ENCODE results near the gene PTF1A.

PTF1A gene

DNA sequence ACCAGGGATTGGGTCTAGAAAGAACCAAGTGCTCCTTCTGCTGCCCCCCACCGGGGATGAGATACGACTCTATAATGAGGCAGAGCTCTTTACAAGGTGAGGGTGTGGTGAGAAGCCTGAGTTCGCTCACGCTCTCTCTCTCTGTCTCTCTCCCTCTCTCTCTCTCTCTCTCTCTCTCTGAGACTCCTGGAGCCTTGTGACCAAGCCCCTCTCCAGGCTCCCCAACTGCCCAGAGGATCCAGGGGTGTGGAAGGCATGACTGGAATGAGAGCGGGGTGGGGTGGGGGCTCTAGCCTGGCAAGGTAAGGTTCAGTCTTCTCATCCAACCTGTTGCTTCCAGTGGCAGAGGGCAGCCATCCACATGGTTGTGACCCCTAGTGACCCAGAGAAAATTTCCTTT lies 3.1 kb upstream of the PTF1A start:
- DNase-seq = no peak

DNA sequence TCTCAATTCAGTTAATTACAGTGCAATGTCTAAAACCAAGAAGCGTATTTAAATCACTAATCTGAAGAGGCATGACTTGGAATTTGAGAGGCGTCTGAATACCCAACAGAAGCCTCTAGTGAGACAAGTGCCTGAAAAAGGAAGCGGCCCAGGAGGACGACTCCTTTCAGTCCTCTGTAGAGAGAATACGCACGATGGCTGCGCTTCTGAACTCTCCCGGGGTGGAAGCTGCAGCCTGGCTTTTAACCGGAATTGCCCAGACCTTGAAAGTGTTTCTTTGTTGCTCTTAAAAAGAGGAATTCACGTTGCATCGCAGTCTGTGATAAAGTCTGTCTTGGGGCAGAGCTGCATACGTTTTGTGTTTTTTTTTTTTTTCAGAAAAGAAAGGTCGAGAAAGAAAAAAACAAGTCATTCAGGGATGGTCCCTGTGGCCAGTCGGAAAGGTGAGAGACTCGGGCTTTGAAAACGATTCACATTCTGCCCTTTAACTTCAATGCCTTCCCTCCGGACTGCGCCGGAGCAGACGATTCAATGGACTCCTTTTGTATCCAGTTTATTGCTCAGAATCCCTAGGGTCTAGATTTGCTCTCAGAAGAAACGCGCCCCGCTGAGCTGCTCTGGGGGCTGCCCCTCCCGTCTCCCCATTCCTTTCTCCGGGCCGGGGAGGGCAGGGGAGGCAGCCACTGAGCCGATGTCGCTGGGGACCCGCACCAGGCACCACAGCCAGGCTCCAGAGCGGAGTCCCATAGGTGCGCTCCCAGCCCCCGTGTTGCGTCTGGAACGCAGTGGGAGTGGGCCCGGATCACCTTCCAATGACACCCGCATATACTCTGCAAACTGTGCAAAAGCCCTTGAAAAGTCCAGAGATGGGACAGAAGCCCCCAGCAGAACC lies 994 bp upstream of the PTF1A start:
- DNase-seq = no peak

DNA sequence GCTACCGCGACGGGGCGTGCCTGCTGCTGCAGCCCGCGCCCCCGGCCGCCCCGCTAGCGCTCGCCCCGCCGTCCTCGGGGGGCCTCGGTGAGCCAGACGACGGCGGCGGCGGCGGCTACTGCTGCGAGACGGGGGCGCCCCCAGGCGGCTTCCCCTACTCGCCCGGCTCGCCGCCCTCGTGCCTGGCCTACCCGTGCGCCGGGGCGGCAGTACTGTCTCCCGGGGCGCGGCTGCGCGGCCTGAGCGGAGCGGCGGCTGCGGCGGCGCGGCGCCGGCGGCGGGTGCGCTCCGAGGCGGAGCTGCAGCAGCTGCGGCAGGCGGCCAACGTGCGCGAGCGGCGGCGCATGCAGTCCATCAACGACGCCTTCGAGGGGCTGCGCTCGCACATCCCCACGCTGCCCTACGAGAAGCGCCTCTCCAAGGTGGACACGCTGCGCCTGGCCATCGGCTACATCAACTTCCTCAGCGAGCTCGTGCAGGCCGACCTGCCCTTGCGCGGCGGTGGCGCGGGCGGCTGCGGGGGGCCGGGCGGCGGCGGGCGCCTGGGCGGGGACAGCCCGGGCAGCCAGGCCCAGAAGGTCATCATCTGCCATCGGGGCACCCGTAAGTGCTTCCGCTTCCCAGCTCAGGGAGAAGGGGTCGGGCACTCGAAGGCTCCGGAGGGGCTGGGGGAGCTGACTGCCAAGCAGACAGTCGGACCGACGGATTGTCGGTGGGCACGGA lies 761 bp downstream of the PTF1A start:
- no peak for DNase-seq

DNA sequence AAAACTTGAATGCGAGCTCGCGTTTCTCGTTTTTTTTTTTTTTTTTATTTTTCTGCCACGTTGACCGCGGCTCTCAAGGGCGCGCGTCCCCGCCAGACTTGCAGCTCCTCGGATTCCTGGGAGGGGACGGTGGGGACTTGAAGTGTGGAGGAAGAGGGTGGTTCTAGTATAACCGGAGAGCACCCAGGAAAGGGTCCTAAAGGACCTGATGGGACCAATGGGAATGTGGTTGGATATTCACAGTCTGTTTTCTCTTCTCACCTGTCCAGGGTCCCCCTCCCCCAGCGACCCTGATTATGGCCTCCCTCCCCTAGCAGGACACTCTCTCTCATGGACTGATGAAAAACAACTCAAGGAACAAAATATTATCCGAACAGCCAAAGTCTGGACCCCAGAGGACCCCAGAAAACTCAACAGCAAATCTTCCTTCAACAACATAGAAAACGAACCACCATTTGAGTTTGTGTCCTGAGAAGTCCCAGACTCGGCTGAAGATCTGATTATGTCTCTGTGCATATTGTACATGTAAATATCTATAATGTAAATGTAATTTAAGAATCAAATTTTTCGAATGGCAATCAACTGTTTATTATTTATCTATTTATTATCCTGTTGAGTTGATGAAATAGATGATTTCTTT lies 1.4 kb downstream of the PTF1A start:
- DNase-seq = no peak

DNA sequence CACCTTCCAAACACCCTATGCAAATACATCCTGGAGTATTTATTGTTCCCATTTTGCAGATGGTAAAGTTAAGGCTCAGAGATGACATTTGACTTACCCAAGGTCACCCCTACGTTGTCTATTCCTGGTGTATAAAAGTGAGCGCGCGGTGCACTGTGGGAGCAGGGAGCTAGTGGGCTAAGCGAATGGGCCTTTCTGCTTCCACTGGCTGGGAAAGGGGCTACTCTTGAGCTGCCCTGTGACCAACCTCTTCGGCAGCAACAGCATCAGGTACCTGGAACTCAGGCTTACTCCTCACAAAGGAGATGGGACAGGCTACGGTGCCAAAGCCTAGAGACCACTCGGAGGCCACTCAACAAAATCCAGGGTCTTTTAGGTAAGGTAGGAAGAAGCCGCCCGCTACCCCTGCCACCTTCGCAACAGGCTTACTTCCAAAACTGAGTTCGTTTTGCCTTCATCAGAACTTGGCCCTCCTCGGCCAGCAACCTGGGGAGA lies 2.4 kb downstream of the PTF1A start:
- DNase-seq = no peak

DNA sequence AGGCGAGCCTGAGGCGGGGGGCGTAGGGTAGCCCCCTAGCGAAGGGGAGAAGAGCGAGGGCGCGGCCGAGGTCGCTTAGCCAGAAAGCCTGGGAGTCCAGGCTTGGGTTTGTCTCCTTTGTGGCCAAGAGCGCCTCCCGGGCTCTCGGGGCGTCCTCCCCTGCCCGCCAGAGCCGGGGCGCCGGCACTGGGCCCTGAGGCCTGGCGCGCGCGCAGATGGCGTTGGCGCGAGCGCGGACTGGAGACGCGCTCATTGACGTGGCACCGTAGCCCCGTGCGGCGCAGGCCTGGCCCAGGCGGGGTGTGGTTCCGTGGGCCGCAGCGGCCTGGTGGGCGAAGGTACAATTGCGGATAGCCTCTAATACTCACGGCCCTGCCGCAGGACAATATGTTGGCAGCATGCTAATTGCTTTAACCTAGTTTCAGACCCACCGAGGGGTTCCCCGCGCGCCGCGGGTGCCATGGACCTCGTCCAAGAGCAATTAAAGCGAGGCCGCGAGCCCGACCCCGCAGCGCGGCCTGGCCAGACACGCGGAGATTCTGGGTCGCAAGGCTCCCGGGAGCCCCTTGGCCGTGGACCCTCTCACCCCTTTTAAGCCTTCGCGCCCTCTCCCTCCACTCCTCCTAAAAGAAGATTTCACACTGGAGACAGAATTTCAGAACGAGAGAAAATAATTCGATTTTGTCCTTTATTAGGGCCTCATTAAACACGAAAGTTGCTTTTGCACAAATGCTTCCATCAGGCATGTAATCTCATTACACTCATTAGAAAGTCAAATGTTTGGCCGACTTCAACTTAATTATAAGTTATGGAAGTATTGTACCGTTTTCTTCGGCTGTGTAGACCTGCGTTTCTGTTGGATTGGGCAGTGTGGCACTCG lies 3.1 kb downstream of the PTF1A start:
- no peak for DNase-seq

DNA sequence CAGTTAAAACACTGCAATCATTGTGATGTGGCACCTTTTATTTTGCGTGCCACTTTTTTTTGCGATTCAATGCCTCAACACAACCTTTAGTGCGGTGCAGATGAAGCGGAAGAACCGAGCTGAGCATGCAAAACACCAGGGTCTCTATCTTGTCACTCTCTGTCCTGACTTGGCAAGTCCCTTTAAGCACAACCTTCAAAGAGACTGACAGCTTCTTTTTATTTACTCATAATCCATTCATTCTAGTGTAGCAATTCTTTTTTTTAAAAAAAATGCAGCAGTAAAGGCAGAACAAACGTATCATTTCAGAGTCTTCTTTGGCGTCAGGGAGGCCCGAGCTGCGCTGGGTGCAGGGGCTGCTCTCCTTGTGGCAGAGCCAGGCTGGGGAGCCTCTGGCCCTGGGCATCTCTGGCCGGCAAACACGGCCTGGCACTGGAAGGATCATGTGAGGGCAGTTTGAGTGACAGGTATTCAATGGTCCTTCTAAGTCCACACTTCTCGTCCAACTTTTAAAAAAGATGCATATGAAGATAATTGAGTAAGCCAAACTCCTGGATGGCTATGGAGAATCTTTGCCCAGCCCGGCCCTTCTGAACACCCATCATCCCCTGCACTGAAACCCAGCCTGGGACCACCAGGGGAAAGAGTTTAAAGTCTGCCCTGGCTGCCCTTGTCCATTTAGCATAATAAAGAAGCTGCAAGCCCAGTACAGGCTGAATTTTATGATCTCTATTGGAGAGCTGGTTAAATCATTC lies 3.9 kb downstream of the PTF1A start:
- no peak for DNase-seq

DNA sequence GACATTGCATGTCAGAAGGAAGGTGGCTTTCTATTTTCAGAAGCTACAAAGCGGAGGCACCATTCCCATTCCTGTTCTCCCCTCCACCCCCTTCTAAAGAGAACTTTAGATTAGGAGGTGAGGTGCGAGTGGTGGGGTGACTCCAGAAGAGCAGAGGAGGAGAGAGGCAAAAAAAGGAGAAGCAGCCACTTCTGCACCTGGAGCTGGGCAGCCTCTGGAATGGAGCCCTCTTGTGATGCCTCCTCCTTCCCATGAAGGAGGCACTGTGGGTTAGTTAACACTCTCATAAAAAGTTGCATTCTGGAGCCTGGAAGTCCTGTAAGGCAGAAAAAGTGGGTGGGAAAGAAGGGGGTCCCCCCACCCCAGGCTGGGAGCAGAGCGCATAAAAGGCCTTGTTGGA lies 4.8 kb downstream of the PTF1A start:
- DNase-seq = no peak

DNA sequence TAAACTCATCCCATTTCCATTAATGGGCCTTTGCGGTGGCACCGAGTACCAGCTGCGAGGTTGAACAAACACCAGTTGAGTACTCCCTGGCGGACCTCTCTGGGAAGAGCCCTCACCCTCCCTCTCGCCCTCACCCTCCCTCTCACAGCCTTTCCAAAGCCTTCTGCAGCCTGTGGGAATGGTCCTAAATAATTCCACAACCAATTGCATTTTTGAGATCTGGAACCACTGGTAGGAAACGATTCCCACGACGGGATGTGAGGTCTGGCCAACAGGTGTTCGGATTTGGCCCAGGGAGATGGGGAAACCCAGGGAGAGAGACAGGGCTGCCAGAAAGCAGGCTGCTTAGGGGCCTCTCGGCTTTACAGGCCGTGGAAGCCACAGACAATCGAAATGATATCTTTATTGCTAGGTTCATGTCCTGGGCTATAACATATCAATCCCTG lies 5.3 kb downstream of the PTF1A start:
- peak; percentile 77 for DNase-seq

DNA sequence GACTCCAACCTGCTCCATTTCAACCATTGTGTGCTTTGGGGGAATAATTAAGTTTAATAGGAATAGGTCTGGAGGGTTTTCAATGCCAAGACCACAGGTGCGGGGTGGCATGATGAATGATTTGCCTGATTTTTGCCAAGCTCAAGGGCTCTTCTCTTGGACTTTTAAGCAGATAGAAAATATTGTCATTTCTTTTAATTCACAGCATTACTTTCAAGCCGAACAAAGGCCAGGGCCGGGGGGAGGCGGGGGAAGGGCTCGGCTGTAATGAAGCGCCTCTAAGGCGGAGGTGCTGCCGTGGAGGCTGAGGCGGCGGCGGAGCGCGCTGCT lies 6.5 kb downstream of the PTF1A start:
- no peak for DNase-seq

DNA sequence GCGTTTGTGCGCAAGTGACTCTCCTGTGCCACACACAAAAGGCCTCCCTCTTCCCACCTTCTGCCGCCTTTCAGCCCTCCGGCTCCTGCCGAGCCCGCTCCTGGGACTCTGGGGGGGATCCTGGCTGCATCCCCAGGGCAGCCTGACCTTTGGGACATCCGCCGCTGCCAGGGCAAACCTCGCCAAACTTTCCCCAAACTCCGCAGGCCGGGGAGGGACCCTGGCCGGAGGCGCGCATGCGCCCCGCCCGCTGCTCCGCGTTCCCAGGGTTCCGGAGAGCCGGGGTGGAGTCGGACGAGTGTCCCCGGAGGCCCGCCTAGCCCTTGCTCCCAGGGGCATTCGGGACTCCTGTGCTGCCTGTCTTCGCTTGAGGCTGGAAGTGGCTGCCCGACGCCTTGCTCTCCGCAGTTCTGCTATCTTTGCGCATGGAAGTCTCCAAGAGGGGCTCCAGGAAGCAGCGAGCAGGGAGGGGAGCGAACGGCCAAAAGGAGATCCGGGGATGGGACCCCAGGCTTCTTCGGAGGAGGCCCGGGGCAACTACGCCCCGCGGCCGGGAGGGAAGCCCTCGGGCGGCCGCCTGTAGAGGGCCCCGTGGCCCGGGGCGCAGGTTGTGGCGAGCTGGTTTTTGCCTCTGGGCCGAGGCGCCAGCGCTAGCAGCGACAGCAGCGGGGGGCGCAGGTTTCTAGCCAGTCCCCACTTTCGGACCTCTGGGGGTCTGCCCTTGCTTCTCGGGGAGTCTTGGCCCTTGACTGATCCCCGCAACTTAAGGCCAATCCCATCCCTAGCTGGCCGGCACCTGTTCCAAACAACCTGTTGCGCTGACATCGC lies 7.0 kb downstream of the PTF1A start:
- no peak for DNase-seq

DNA sequence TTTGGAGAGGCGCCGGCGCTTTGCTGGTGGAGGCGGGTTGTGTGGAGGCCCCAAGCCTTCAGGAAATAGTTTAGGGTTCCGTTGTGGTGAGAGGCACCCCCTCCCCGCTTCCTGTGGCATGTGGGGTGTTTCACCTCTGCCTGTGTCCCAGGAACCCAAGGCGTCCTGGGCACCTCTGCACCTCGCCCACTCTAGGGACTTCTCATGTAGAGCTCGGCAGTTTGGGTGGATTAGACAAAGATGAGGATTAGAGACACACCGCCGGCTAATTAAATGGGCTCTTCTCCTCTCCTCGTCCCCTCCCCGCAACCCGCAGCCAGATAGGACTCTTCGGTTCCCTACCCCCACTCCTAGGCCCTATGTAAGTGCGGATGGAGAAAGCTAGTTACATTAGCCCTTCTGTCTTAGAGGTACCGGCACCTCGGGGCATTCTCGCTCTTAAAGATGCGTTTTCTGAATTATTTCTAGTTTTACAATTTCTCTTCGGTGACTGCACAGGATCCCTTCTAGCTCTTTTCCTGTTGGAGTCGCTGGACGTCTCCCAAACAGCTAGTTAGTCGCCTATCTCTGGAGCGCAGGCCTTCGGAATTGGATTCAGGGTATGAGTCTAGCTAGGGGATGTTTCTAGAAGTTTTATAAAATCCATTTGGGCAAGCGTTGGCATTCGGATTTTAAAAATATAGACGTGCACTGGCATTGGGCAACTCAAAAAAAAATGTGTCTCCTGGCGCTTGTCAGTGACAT lies 7.8 kb downstream of the PTF1A start:
- DNase-seq = no peak

DNA sequence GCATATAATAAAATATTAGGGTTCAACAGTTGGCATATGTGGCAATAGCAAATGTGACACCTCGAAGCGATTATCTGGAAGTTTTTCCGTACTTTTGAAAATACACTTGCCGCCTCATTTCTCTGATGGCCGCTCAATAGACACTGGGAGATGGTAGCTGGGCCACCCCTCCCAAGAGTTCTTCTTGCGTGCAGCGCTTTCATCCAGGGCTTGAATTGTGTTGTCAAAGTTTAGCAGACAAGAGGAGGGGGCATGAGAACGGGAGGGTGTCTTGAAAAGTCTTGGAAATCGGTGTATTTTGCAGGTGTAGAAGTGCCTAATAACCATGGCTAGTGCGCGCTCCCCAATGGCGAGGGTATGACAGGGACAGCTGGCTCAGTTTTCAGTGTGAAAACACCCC lies 8.5 kb downstream of the PTF1A start:
- no peak for DNase-seq

DNA sequence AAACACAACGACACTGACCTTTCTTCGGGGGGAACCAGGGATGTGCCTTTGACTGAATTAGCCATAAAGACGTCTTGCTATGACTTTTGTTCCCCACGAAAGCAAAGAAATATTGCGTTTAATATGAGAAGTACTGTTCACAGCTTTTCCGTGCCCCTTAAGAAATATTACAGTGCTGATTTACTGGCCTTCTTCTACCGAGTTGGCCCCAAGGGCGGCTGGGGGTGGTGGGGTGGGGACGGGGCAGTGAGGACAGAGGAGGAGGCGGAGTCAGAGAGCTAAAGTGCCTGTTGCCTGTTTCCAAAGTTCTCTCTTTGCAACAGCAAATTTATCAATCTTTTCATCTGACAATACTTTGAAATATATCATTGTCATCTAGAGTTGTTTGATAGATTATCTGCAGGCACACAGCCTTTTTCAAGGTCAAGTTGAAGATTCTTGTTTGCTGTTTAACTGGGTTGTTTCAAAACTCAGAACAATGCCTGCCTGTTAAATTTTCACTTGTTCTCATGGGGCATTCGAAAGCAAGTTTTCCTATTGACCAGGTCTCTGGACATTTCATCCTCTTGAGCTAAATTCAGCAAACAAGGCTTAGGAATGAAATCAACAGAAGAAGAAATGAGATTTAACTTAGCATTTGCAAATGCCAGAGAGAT lies 9.0 kb downstream of the PTF1A start:
- no peak for DNase-seq

DNA sequence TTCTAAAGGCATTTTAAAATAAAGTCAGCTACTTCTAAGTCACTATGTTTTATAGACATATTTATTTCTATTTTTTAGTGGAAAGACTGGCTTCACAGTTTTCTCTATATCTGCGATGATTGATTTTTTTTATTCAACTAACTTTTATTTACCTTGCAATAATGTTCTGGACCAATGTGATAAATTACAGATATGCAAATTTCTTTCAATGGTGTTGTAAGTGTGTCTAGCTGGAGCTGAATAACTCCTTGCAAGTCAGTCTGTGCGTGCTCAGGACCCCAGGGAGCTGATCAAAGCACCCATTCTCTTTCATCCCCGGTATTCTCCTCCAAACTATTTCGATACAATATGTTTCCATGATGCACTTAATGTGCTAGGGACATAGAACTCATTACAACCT lies 9.7 kb downstream of the PTF1A start:
- no peak for DNase-seq

DNA sequence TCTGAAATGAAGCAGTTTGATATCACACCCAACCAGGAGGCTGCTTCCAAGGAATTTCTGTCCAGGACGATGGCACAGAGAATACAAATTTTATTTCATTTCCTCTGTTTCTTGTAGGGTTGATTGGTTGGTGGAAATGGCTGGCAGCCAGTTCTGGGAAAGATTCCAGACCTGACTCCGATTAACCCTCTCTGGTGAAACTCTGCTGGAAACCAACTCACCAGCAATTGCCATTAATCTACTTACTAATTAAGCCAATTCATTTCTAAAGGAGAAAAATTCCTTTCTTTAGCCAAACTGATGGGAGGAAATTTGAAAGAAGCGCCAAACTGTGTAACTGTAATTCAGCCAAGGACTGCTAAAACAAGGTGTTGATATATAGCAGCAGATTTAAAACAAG lies 10.7 kb downstream of the PTF1A start:
- no peak for DNase-seq

DNA sequence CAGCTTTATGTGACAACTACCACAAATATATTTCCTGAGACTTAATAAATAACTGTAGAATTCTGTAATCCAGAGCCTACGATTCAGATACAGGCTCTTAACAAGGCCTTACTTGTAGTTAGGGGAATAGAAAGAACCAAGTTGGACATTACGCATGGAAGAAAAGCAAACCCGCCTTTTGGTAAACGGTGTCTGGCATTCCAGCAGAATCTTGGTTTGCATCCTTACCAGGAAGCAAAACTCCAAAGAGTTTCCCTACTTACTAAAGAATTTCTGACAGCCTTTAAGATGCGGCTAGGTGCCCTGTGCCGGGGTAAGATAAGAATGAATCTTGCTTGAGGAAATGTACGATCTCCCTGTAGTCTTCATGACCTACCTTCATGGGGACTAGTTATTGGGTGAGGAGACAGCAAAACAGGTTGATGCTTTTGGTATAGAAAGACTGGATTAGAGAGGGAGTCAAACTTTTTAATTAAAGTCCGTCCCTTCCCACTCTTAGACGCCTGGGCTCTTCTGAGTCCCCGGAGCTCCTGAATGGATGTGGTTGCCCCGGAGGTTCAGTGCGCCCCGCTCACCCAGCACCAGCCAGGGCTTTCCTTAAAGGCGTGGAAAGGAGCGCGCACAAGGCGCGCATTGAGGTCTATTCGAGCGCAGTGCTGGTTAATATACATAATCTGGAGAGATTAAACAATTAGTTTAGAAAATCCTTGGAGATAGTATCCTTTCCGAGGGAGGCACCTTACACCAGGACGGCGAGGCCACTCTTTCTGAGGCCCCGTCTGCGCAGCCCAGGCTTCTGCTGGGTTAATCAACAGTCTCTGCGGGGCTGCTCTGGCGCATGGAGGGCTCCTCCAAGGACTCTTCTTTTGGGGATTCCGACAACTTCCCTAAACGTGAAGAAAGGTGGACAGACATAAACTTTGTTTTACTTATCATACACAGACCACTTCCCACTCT lies 11.5 kb downstream of the PTF1A start:
- no peak for DNase-seq

DNA sequence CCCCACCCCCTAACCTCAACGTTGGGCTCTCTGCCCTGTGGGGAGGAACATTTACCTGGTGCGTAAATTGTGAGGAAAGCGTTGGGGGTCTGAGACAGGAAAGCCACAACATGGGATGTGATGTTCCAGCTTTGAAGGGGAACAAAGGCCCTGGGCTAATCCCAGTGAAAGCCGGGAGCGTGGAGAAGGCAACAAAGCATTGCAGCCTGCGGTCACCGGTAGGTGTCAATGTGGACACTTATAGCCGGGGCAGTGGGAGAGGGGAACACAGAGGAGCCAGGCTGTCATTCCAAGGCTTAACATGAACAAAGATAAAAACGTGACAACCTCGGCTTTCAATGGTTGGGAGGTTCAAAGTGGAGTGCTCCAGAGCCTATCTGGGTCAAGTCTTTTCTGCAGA lies 12.7 kb downstream of the PTF1A start:
- DNase-seq = no peak

Data from NCI-H2029 (cell line).